Smooth muscle cell (in vitro differentiated cells): ENCODE results near the gene PRKAR1B. TPM values are rescaled to one million over a fixed set of nuclear protein-coding genes. Genes with fewer than 3 reads are reported as not detected.

Source experiments
- DNase-seq: peaks from one replicate; lab custom pipeline; 2025; ENCODE audit not compliant: unreplicated experiment; lab: John Stamatoyannopoulos, UW
- H2AFZ ChIP-seq: fragments of 200-600 bp; sonication (generic); 2 replicates; pipeline ENCODE4 v1.6.0; 2016; ENCODE audit warnings: antibody characterized with exemption, low read depth, mild to moderate bottlenecking
- H3F3A ChIP-seq: fragments of 200-600 bp; sonication (generic); 2 replicates; pipeline ENCODE4 v1.6.0; 2017; ENCODE audit warnings: antibody characterized with exemption, low read depth
- H3K27ac ChIP-seq: fragments of 200-600 bp; sonication (generic); 2 replicates; pipeline ENCODE4 v1.5.1; 2016; ENCODE audit warnings: low read depth, mild to moderate bottlenecking
- H3K27me3 ChIP-seq: fragments of 200-600 bp; sonication (generic); 2 replicates; pipeline ENCODE4 v1.6.1; 2016; ENCODE audit warnings: low read depth, mild to moderate bottlenecking
- H3K36me3 ChIP-seq: fragments of 200-600 bp; sonication (generic); 2 replicates; pipeline ENCODE4 v1.5.1; 2016; ENCODE audit warnings: low read depth
- H3K4me1 ChIP-seq: fragments of 200-600 bp; sonication (generic); 2 replicates; pipeline ENCODE4 v1.5.1; 2016; ENCODE audit warnings: low read depth
- H3K4me2 ChIP-seq: fragments of 200-600 bp; sonication (generic); 2 replicates; pipeline ENCODE4 v1.6.0; 2016; ENCODE audit warnings: mild to moderate bottlenecking
- H3K4me3 ChIP-seq: fragments of 200-600 bp; sonication (generic); 2 replicates; pipeline ENCODE4 v1.5.1; 2016; ENCODE audit warnings: mild to moderate bottlenecking
- H3K79me2 ChIP-seq: fragments of 200-600 bp; sonication (generic); 2 replicates; pipeline ENCODE4 v1.6.0; 2016; ENCODE audit warnings: low read depth, mild to moderate bottlenecking
- H3K9ac ChIP-seq: fragments of 200-600 bp; sonication (generic); 2 replicates; pipeline ENCODE4 v1.6.0; 2016; ENCODE audit warnings: low read depth
- H3K9me3 ChIP-seq: fragments of 200-600 bp; sonication (generic); replicated peaks from 2 replicates; pipeline ENCODE4 v1.5.1; 2016; ENCODE audit warnings: low read depth
- H4K20me1 ChIP-seq: fragments of 200-600 bp; sonication (generic); 2 replicates; pipeline ENCODE4 v1.6.0; 2016; ENCODE audit warnings: low read depth
- WGBS: methylation state at CpG from one replicate; pipeline ENCODE4 v1.1.7; 2016; ENCODE audit warnings: low lambda C conversion rate; 5-methylcytosine and 5-hydroxymethylcytosine counted together
- polyA plus RNA-seq: library from polyadenylated mRNA; unstranded; fragments of >200 nt; fragmentation: Nextera tagmentation; extraction: Ambion mirVana; gene quantifications from 2 replicates; pipeline ENCODE4 v1.2.1, GENCODE V29; 2016
- total RNA-seq: library from RNA; depleted of rRNA; stranded (reverse); fragments of >200 nt; gene quantifications from 2 replicates; pipeline ENCODE4 v1.2.3, GENCODE V29; 2014
- TF ChIP-seq, protein P1 (sequence below): fragments of 200-600 bp; sonication (generic); IDR thresholded peaks from 2 replicates; pipeline ENCODE4 v1.5.1; 2017; ENCODE audit warnings: borderline replicate concordance, mild to moderate bottlenecking, antibody characterized with exemption; ENCODE audit not compliant: insufficient read depth, poor library complexity, severe bottlenecking

PRKAR1B gene
- total and polyA plus RNA-seq, 2 experiments from 2014 or later, result 5.3 to 10.1 TPM

DNA sequence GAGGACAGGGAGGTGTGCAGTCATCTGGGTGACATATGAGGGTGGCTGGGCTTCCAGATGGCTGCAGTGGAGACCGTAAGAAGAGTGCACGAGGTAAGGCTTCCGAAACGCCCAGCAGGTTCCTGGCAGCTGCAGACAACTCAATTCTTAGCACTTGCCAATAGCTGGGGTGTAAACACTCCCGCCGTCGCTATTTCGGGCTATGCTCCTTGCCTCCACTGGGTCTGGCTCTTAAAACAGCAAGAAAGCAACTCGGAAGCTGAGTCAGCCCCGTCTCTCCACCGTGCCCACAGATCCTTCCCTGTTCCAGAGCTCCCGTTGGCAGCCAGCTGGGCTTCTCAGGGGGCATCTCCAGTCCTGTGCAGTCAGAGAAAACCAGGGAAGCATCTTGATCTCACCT, 201.3 kb downstream of the PRKAR1B start:
- WGBS, result 63% methylated on average over 12 of the region's 12 CpGs
- Histone ChIP-seq H2AFZ (no peak overlapping the region), H3K27me3 (no peaks in the 10 kb centered on the region), H3K9ac (no peak overlapping the region), H3K27ac (no peak overlapping the region), H3K4me3 (no peak overlapping the region), H3K79me2 (peaks cover 4% of the 10 kb centered on the region), H3K9me3 (no peaks in the 10 kb centered on the region), H3K4me1 (peaks cover 19% of the 10 kb centered on the region), H3K36me3 (no peaks in the 10 kb centered on the region), H3K4me2 (no peak overlapping the region), H4K20me1 (no peaks in the 10 kb centered on the region), H3F3A (peaks cover 5% of the 10 kb centered on the region)
- DNase-seq, result no peak
- TF ChIP-seq, protein P1, sequence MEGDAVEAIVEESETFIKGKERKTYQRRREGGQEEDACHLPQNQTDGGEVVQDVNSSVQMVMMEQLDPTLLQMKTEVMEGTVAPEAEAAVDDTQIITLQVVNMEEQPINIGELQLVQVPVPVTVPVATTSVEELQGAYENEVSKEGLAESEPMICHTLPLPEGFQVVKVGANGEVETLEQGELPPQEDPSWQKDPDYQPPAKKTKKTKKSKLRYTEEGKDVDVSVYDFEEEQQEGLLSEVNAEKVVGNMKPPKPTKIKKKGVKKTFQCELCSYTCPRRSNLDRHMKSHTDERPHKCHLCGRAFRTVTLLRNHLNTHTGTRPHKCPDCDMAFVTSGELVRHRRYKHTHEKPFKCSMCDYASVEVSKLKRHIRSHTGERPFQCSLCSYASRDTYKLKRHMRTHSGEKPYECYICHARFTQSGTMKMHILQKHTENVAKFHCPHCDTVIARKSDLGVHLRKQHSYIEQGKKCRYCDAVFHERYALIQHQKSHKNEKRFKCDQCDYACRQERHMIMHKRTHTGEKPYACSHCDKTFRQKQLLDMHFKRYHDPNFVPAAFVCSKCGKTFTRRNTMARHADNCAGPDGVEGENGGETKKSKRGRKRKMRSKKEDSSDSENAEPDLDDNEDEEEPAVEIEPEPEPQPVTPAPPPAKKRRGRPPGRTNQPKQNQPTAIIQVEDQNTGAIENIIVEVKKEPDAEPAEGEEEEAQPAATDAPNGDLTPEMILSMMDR, result no peak

DNA sequence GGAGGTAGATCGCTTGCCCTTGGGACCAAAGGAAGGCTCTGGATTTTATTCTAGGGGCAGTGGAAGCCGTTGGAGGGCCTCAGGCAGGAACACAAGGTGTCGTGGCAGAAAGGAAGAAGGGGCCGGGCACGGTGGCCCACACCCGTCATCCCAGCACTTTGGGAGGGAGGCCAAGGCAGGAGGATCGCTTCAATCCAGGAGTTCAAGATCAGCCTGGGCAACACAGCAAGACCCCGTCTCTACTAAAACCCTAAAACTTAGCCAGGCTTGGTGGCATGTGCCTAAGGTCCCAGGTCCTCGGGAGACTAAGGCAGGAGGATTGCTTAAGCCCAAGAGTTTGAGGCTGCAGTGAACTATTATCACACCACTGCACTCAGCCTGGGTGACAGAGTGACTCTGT, 202.3 kb downstream of the PRKAR1B start:
- no peaks in the 10 kb centered on the region for H3K27me3 ChIP-seq
- no peaks in the 10 kb centered on the region for H3K36me3 ChIP-seq
- H3F3A ChIP-seq, result peaks cover 5% of the 10 kb centered on the region
- H3K4me1 ChIP-seq, result peaks cover 19% of the 10 kb centered on the region
- H3K9me3 ChIP-seq, result no peaks in the 10 kb centered on the region
- H3K27ac ChIP-seq, result no peak overlapping the region
- no peaks in the 10 kb centered on the region for H4K20me1 ChIP-seq
- no peak for DNase-seq
- no peak overlapping the region for H3K4me3 ChIP-seq
- no peak overlapping the region for H3K9ac ChIP-seq
- TF ChIP-seq, protein P1, result no peak
- WGBS, result 95% methylated on average over 9 of the region's 9 CpGs
- peaks cover 4% of the 10 kb centered on the region for H3K79me2 ChIP-seq
- H2AFZ ChIP-seq, result no peak overlapping the region
- H3K4me2 ChIP-seq, result no peak overlapping the region

DNA sequence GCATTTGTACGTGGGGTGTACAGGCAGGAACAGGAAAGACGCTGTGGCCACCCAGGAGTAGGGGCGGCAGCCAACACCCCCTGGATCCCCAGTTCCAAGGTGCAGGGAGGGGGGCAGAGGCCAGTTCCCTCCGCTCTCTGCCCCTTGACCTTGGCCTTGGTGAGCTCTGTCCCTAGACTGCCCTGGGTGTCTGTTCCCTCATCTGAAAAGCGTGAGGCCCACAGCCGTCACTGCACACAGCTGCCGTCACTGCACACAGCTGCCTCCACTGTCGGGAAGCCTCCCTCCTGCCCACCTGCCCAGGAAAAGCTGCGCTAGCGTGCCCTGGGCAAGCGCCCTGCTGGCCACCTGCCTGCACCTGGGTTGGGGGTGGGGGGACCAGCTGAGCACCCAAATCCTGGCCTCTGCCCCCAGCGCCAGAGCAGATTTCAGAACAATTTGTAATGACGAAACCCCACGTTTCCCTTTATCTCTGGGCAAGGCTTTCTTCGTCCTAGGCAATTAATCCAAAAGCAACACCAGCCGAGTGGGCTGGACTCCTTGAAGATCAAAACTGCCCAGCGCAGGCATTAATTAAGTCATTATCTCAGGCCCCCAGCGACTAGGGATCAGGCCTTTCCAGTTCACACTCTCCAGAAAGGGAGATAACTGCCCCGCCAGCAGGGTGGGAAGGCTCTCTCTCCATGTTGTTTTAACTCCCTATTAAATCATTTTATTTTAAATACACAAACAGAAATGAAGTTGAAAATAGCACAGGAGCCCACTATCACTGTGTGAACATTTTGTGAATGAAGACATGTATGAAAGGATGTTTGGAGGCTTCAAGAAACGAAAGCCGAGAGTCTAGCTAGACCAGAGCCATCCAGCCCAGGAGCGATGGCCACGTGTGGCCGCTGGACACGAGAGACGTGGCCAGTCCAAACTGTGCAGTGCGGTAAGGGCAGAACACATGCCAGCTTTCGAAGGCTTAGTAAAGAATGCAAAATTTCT, 203.4 kb downstream of the PRKAR1B start:
- Histone ChIP-seq H4K20me1 (peaks cover 4% of the 10 kb centered on the region), H3F3A (peaks cover 8% of the 10 kb centered on the region), H3K4me1 (peaks cover 19% of the 10 kb centered on the region), H3K27me3 (no peaks in the 10 kb centered on the region), H3K36me3 (no peaks in the 10 kb centered on the region), H3K27ac (no peak overlapping the region), H3K4me2 (no peak overlapping the region), H3K9ac (no peak overlapping the region), H2AFZ (no peak overlapping the region), H3K79me2 (peaks cover 10% of the 10 kb centered on the region), H3K4me3 (no peak overlapping the region), H3K9me3 (no peaks in the 10 kb centered on the region)
- WGBS, result 68% methylated on average over 28 of the region's 28 CpGs
- TF ChIP-seq, protein P1, result no peak
- no peak for DNase-seq

DNA sequence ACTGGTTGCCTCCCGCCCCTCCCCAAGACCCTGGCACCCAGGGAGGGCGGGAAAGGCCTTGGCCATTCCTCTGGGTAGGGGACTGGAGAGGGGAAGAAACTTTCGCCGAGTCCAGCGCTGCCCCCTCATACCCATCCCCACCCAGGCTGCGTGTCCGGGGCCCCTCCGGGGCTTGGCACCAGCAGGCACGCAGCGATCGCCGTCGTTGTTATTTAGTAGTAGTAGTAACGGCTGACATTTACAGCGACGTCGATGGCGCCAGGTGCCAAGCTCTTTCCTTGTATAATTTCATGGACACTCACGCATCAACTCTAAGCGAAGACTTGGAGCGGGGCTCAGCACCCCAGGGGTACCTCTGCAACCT, 204.1 kb downstream of the PRKAR1B start:
- H3K9me3 ChIP-seq, result no peaks in the 10 kb centered on the region
- no peak overlapping the region for H2AFZ ChIP-seq
- H3K27ac ChIP-seq, result no peak overlapping the region
- H3K4me1 ChIP-seq, result peaks cover 19% of the 10 kb centered on the region
- peak overlapping the region; percentile 89 for H3K9ac ChIP-seq
- DNase-seq, result no peak
- peaks cover 9% of the 10 kb centered on the region for H3F3A ChIP-seq
- H3K4me3 ChIP-seq, result peak overlapping the region; percentile 58
- peak overlapping the region; percentile 96 for H3K4me2 ChIP-seq
- TF ChIP-seq, protein P1, result no peak
- H4K20me1 ChIP-seq, result peaks cover 11% of the 10 kb centered on the region
- WGBS, result 45% methylated on average over 20 of the region's 21 CpGs
- peaks cover 17% of the 10 kb centered on the region for H3K79me2 ChIP-seq
- no peaks in the 10 kb centered on the region for H3K36me3 ChIP-seq
- no peaks in the 10 kb centered on the region for H3K27me3 ChIP-seq
